ENCODE data around the gene CPEB3. TPM values are rescaled to one million over a fixed set of nuclear protein-coding genes. Genes with fewer than 3 reads are reported as not detected.

CPEB3 gene
- total RNA-seq, 1 experiment from 2014 or later: 1.1 TPM

DNA sequence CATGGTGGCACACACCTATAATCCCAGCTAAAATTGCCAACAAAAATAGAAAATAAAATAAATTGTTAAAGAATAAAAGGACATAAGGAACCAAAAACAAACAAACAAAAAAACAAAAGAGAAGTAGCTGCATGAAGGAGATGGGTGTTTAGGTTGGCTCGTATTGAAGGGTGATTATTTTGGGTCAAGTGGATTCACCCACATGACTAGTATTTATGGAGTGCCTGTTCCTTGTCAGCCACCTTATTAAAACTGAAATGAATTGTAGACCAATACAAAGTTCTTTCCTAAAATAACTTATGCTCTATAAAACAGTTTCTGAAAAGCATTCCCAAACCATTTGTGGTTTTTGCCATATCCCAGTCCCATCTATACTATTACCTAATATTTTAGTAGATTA, 228.6 kb downstream of the CPEB3 start:
- intact Hi-C loops (cut with micrococcal nuclease; ENCODE audit: unreplicated experiment): no loop called here
- ChIA-PET CTCF (no interaction called here), POLR2A (ENCODE audit: low non-redundant PET) (interaction anchor here (0.7 kb wide), 1 partner anchor 25 kb away, joined by 3 read pairs; no protein-coding TSS in a partner anchor)
- H3K27me3 ChIP-seq (replicated peaks; ENCODE audit: insufficient read depth, low read depth, low read length, poor library complexity): no peaks in the 10 kb centered on the region
- TF ChIP-seq CTCF (conservative IDR thresholded peaks at IDR 0.05; ENCODE audit: low read depth, low read length): no peak
- no peak for TF ChIP-seq EZH2 (IDR thresholded peaks at IDR 0.05; ENCODE audit: borderline replicate concordance, low read depth, low read length, poor library complexity, severe bottlenecking)
- BruUV-seq (replicated peaks): no TSS peak
- H3K27ac ChIP-seq (ENCODE audit: low read depth, low read length, poor library complexity, severe bottlenecking): no peak overlapping the region
- H3K4me1 ChIP-seq (ENCODE audit: insufficient read depth, low read length, poor library complexity, severe bottlenecking): no peaks in the 10 kb centered on the region
- DNase-seq (ENCODE audit: low spot score): no peak
- no peaks in the 10 kb centered on the region for H3K9me3 ChIP-seq (ENCODE audit: low read depth, low read length, poor library complexity, severe bottlenecking)
- H3K36me3 ChIP-seq (ENCODE audit: insufficient read depth, low read length, poor library complexity, severe bottlenecking): no peaks in the 10 kb centered on the region
- no peak overlapping the region for H3K4me3 ChIP-seq (ENCODE audit: low read depth, low read length, poor library complexity, severe bottlenecking)

DNA sequence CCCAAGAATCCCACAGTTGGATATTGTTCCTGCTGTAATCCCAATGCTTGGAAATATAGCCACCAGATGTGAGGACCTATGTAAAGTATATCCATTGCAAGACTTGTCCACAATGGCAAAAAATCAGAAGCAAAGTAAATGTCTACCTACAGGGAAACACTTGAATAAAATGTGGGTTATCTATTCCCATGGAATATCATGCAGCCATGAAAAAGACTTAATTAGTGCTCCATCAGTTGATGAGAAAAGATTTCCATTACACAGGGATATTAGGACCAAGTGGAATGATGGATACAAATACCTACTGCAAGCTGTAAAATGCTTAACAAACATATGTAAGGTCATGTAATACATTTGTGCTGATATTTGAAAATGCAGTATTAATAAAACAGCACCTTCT, 236.1 kb downstream of the CPEB3 start:
- no peaks in the 10 kb centered on the region for H3K27me3 ChIP-seq (replicated peaks; ENCODE audit: insufficient read depth, low read depth, low read length, poor library complexity)
- ChIA-PET POLR2A (ENCODE audit: low non-redundant PET) (no interaction called here), CTCF (no interaction called here)
- no peaks in the 10 kb centered on the region for H3K36me3 ChIP-seq (ENCODE audit: insufficient read depth, low read length, poor library complexity, severe bottlenecking)
- no peaks in the 10 kb centered on the region for H3K4me1 ChIP-seq (ENCODE audit: insufficient read depth, low read length, poor library complexity, severe bottlenecking)
- no peak for TF ChIP-seq EZH2 (IDR thresholded peaks at IDR 0.05; ENCODE audit: borderline replicate concordance, low read depth, low read length, poor library complexity, severe bottlenecking)
- no peak for TF ChIP-seq CTCF (conservative IDR thresholded peaks at IDR 0.05; ENCODE audit: low read depth, low read length)
- BruUV-seq (replicated peaks): no TSS peak
- intact Hi-C loops (cut with micrococcal nuclease; ENCODE audit: unreplicated experiment): no loop called here
- no peak overlapping the region for H3K4me3 ChIP-seq (ENCODE audit: low read depth, low read length, poor library complexity, severe bottlenecking)
- no peak for DNase-seq (ENCODE audit: low spot score)
- no peak overlapping the region for H3K27ac ChIP-seq (ENCODE audit: low read depth, low read length, poor library complexity, severe bottlenecking)
- no peaks in the 10 kb centered on the region for H3K9me3 ChIP-seq (ENCODE audit: low read depth, low read length, poor library complexity, severe bottlenecking)

- DNase-seq (ENCODE audit: low spot score): no peak
- no peaks in the 10 kb centered on the region for H3K9me3 ChIP-seq (ENCODE audit: low read depth, low read length, poor library complexity, severe bottlenecking)
- no TSS peak for BruUV-seq (replicated peaks)
- H3K36me3 ChIP-seq (ENCODE audit: insufficient read depth, low read length, poor library complexity, severe bottlenecking): no peaks in the 10 kb centered on the region
- TF ChIP-seq CTCF (conservative IDR thresholded peaks at IDR 0.05; ENCODE audit: low read depth, low read length): no peak
- TF ChIP-seq EZH2 (IDR thresholded peaks at IDR 0.05; ENCODE audit: borderline replicate concordance, low read depth, low read length, poor library complexity, severe bottlenecking): no peak
- H3K27ac ChIP-seq (ENCODE audit: low read depth, low read length, poor library complexity, severe bottlenecking): no peak overlapping the region
- CTCF ChIA-PET: no interaction called here
- intact Hi-C loops (cut with micrococcal nuclease; ENCODE audit: unreplicated experiment): no loop called here
- H3K4me1 ChIP-seq (ENCODE audit: insufficient read depth, low read length, poor library complexity, severe bottlenecking): no peaks in the 10 kb centered on the region
- no peaks in the 10 kb centered on the region for H3K27me3 ChIP-seq (replicated peaks; ENCODE audit: insufficient read depth, low read depth, low read length, poor library complexity)
- POLR2A ChIA-PET (ENCODE audit: low non-redundant PET): no interaction called here
- no peak overlapping the region for H3K4me3 ChIP-seq (ENCODE audit: low read depth, low read length, poor library complexity, severe bottlenecking)
Measured at GRCh38 chr10:92052741-92053140, 238.1 kb downstream of the CPEB3 start.
